ENCODE results near the gene CDH13.

The CDH13 gene

DNA sequence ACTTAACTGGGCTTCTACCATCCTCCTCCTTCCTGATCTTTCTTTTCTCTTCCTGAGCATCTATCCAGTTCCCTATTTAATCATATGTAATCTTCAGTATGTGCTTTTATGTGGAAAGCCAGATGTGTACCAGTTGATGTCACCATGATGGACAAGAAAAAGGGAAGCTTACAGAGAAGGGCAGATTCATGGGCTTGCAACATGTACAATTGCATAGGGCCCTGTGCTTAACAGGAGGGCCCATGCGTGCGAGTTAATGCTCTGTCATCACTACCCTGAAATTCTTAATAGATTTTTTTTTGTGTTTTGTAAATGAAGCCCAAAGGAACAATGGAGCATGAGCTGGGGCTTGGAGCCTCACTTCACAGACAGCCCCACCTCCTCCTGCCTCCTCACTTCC is 124.3 kb downstream of the CDH13 start:
- no peak for DNase-seq

GRCh38 chr16:82752172-82752571 is 125.4 kb downstream of the CDH13 start:
- no peak for DNase-seq

DNA sequence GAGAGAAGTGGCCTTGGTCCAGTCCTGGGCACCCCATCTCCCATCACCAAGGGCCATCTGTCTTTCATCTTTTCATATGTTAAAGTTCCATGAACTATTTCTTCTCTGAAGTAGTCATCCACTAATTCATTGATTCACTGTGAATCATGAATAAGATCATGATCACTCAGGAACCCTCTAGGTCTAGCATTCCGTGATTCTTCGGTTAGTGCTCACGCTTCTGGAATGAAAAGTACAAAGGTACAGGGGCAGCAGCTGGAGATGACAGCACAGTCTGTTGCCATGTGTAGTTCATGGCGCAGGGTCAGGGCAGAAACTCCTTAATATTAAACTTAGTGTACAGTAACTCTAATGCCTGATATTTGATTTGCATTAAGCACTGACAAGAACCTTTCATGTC is 127.1 kb downstream of the CDH13 start:
- DNase-seq: no peak

DNA sequence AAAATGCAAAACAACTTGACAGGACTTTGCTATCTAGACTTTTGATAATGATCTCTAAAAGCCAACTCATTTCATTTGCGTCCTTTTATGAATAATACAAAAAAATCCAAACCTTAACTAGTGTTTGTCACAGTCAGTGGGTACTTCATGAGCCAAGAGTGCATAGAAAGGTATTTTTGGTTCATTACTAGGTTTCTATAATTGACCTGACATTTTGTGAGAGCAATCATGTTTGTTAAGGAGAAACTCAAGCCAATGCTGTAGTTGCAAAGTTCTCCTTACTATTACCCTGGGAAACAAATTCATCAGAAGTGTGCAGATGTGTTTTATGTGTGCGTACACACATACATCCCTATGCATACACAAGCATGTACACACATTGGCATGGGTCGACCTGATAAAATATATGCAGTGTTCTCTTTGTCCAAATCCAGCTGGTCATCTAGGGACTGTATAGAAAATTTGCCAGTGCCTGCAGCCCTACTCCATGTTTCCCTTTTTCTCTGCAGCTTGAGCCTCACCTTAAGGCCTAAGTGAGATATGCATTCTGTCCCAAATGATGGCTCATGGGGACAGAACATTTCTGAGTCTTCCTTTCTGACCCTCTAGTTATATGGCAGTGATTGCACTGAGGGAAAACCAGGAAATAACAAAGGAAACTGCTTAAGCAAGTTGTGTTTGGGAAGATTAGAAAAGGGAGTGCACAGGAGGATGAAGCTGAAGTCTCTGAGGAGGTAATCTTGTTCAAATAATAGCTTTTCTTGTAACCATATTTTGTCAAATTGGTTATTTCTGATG is 128.1 kb downstream of the CDH13 start:
- no peak for DNase-seq

- no peak for DNase-seq
Observed at GRCh38 chr16:82755570-82756282, 129.0 kb downstream of the CDH13 start.

- no peak for DNase-seq
Observed at GRCh38 chr16:82756283-82756599, 129.5 kb downstream of the CDH13 start.

GRCh38 chr16:82758406-82758805 is 131.6 kb downstream of the CDH13 start:
- no peak for DNase-seq

DNA sequence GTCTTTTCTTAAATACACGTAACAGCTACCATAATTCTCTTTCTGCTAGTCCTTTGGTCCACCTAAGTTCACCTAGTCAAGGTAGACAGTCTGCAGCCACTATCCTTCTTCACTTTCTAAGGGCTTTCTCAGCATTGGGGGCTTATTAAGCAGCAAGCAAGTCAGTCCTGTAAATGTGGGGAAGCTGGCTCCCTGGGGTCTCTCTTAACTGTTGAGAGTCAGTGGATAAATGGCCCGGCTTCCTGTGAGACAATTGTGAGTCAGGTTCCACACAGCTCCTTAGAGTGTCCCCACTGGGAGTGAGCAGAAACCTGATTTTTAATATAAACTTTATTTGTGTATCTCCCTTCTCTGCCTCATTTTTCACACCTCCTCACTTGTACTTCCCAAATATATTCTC is 132.1 kb downstream of the CDH13 start:
- no peak for DNase-seq

DNA sequence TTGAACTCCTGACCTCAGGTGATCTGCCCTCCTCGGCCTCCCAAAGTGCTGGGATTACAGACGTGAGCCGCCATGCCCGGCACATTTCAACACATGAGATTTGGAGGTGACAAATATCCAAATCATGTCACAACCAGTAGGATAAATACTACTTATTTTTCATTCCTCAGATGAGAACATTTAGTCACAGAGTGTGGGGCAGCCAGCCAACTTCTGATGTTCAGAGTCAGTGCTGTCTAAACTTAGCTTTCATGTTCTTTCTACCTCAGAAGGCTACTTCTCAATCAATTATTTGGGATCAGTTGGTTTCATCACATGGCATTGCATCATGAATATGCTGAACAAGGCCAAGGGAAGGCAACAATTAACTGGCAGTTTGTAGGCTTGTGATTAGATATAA is 134.5 kb downstream of the CDH13 start:
- DNase-seq: no peak

DNA sequence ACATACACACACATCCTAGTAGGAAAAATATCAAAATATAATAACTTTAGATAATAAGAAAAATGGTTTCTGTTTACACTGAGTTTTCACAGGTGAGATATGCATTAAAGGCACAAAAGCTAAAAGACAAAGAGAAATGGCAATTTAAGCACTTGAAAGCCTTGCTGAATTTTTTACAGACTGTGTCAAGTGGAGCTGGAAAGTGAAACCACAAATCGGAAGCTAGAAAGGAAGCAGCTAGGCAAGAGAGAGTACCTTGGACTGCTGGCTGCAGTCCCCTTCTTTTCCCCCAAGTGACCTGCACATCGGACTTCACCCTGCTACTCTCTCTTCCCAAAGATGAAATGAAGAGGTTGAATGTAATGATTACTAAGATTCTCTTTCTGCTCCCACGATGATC is 135.1 kb downstream of the CDH13 start:
- DNase-seq: no peak

DNA sequence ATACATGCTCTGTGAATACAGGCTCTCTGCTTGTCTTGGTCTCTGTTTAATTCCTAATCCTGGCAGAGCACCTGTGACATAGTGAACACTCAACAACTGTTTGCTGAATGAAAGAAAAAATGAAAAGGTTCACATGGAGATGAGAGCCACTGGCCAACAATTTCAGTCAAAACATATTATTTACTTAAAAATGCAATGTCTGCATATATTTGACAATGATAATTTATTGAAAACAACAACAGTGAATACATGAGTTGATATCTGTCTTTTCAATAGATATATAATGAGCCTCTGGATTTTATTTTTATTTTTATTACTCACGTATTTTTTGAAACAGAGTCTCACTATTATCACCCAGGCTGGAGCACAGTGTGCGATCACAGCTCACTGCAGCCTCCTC is 136.6 kb downstream of the CDH13 start:
- DNase-seq: no peak

DNA sequence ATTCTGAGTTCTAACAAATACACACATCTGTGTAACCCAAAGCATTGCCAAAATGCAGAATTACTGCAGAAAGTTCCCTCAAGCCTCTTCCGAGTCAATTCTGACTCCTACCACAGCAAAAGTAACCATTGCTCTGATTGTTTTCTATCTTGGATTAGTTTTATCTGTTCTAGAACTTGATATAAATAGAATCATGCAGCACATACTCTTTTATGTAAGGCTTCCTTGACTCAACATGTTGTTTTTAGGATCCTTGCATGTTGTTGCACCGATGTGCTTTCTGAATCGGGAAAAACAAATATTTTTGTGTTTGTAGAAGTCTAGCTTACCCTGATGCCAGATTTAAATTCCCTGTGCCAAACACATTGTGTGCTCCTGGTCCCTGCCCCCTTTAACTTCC is 140.4 kb downstream of the CDH13 start:
- no peak for DNase-seq

GRCh38 chr16:82767808-82768207 is 141.0 kb downstream of the CDH13 start:
- DNase-seq: no peak

DNA sequence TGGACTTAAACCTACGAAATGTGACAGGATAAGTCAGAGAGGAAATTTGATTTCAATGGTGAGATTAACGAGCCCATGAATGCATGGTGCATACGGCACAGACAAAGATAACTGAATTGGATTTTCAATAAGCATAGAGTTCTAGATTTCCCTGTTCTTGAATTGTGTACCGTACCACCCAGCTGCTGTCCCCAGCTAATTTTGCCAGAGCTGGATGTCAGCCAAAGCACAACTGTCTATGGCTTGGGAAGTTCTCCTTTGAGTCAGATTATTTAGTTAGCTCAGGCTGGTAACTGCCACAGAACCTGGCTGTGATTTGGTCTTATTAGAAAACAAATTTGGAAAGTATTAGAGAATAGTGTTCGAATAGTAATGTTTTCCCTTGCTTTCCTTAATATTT is 143.1 kb downstream of the CDH13 start:
- no peak for DNase-seq

- no peak for DNase-seq
Observed at GRCh38 chr16:82772215-82772614, 145.4 kb downstream of the CDH13 start.

DNA sequence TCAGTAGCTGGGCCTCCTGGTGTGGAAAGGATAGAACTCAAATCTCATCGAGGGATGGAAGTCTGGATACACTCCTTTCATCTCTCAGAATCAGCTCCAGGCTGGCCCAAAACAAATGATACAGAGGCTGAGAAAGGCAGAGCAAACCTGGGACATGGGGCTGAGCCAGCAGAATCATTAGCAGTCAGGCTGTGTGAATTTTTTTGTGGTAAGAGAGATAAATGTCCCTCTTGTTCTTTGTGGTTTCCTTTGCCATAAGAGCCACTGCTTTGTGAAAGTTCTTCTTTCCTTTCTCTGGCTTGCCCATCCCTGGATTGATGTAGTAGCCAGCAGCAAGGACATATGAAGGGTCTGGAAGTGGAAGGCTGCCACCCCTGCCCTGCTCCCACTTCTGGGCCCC is 146.2 kb downstream of the CDH13 start:
- DNase-seq: no peak

- no peak for DNase-seq
Observed at GRCh38 chr16:82776470-82777146, 149.8 kb downstream of the CDH13 start.

GRCh38 chr16:82782715-82783251 is 156.0 kb downstream of the CDH13 start:
- DNase-seq: no peak

DNA sequence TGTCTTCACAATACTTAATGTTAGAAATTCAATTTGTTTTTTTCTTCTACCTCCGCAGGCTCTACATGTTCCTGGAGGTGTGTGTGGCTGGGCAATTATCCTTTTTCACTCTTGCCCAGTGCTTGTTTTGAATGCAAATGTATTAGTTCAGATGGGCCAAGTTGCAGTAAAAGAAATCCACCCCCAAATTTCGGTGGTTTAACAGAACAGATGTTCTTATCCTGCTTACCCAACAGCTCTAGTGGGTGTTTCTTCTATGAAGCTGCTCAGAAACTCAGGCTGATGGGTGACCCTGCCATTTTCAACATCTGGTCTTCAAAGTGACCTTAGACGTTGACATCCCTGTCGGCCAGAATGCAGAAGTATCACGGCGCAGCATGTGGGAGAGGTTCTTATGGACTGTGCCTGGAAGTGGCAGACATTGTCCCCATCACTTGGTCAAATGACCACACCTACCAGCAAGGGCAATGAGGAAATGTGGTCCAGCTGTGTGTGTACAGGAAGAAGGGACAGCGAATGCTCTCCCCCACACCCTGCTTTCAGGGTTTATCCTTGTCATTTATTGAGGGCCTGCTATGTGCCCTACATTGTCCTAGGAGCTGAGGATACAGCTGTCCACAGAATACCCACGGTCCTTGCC is 157.3 kb downstream of the CDH13 start:
- DNase-seq: no peak

GRCh38 chr16:82784573-82784968 is 157.8 kb downstream of the CDH13 start:
- DNase-seq: no peak

DNA sequence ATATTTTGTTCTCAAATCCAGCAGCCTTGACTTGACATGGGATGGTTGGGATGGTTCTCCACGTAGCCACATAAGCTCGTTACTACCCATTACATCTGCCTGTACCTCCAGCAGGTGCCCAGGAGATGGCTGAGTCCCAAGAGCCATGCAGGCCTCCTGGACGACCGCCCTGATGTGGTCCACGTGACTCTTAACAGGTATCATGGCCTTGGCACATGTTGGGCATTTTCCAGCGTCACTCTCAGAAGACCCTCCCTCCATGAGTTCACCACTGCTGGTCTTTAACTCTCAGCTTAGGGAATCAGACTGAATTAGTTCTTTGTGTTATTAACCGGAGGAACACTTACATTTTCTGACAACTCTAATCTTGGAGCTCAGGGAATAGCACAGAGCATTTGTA is 161.5 kb downstream of the CDH13 start:
- DNase-seq: no peak

GRCh38 chr16:82788919-82789318 is 162.2 kb downstream of the CDH13 start:
- DNase-seq: no peak

GRCh38 chr16:82792693-82793092 is 165.9 kb downstream of the CDH13 start:
- DNase-seq: no peak
